Stimulated activated CD8-positive, alpha-beta memory T cell treated with anti-CD3 and anti-CD28 coated beads, Interleukin-2, amount 100 ng/mL, for 48 hours (primary cell): Measurements from ENCODE around the gene SNAPC2.

Experiments
- DNase-seq, 2 donors: peaks; one replicate each; pipeline ENCODE4 v3.0.0-alpha.2; 2020; ENCODE audit warnings: low read depth in 2 of 2

The SNAPC2 gene

DNA sequence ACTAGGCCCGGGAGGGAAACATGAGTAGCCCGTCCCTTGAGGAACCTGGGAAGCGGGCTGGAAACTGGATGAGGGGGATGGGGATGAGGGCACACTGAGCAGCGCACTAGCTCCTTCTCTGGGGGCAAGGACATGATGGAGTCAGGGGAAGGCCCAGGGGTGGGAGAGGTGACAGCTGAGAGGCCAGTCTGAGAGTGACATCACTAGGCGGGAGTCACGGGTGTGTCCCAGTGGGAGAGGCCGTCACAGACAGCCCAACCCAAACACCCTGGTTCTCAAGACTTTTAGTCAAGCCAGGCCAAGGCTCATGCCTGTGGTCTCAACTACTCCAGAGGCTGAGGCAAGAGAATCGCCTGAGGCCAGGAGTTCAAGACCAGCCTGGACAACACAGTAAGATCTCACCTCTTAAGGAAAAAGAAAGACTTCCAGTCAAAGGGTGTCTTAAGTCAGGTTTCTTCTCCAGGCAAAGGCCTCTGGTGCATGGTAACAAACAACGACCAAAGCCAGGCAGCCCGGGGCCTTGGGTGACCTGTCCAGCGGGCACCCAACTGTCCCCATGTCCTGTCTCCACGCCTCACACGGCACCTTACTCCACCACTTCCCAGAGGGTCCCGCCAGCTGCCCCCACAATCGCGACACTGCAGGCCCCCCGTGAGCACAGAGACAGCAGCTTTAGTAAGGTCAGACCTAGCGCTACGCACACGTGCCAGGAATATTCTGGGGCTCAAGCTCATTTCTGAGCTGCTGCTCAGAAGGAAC lies 48.8 kb downstream of the SNAPC2 start:
- no peak for DNase-seq

DNA sequence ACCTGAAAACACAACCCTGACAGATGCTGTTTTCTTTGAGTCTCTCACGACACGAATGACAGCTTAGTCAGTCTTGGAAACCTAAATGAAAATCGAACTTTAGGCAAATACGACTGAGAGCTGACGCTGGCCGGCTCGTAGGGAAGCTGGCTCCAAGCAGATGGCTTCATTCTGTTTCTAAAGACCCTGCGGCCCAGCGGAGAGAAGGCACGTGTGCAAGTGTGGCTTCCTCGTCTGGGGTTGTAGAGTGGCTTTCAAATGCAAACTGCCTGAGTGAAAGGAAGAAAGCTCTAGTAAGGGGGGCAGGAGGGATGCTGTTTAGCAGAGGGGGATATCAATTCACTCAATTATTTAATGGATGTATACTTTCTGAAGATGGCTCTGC lies 49.4 kb downstream of the SNAPC2 start:
- no peak for DNase-seq

DNA sequence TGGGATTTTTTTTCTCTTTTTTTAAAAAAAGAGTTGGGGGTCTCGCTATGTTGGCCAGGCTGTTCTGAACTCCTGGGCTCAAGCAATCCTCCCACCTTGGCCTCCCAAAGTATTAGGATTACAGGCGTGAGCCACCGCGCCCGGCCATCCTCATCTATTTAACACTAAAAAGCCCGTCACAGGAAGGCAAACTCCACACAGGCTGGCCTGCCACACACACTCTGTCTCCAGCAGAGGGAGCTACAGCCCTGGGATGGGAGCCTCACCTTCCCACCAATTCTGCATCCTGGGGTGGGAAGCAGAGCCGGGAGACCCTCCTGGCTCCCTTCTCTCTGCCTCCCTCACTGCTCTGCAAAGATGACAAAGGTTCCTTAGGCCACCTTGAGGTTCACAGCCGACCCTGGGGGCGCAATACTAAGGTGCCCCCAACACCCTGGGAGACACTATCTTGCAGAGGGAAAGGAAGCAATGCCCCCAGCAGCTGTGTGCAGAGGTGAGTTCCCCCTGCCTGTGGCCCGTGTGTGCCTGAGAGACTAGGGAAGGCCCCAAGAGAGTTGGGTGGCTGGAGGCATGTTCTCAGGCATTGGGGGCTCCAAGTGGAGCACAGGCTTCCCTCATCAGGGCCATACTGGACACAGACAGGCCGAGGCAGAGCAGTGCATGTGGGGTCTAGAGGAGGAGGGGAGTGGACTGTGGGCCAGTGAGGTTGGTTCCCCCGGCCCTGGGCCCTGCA lies 50.7 kb downstream of the SNAPC2 start:
- DNase-seq: no peak

DNA sequence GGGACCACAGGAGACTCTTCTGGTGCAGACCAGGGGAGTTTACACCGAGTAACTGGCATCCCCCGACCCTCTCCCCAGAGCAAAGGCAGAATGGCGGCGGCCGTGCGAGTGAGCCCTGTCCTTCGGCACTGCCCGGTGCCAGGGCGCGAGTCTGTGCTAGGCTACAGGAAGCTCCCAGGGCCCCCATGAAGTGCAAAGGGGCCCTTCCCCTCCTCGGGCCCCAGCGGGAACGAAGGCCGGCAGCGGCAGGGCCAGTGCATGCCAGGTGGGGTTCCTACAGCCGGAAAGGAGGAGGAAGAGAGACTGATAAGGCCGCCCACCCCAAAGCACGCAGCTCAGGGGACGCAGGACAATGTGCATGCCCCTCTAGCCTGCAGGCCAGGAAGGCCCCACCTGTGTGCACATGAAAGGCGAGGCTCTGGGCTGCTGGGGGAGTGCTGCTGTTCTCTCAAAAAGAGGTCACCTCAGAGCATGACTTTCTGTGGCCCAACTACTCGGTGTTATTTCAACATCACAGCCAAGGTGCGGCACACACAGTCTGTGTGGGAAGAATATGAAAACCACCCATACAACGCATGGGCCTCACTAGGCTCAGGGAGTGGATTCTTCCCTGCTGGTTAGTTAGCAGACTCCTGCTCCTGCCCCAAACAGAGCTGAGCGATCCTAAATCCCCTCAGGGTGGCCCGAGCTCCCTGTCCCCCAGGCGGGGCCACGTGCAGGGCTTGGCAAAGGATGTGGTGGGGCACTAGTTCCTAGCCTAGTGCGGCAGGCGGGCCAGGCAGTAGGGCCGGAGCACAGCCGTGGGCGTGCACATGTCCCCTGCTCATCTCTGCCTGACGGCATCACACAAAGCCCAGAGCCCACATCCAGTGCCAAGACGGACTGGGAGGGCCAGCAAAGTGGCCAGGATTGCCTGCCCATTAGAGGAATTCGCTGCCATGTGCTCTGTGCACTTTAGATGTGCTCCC lies 51.7 kb downstream of the SNAPC2 start:
- DNase-seq: no peak
